CD8-positive, alpha-beta memory T cell (primary cell): ENCODE data around the gene P2RX4. TPM values are rescaled to one million over a fixed set of nuclear protein-coding genes. Genes with fewer than 3 reads are reported as not detected.

Experiments
- CTCF ChIA-PET: fragments of 350-600 bp; sonication (Branson Sonifier 250); formaldehyde crosslinking; loops from one replicate; lab custom pipeline; 2021; ENCODE audit warnings: antibody characterized with exemption; lab: Charles Lee
- POLR2A ChIA-PET: fragments of 350-600 bp; sonication (Branson Sonifier 250); formaldehyde crosslinking; loops from one replicate; lab custom pipeline; 2021; ENCODE audit warnings: antibody characterized with exemption; lab: Charles Lee
- DNase-seq, 5 donors: peaks; one replicate each; pipeline versions ENCODE4 v3.0.0 to v3.0.0-alpha.2; 2020 to 2022; ENCODE audit warnings: mixed read lengths in 1 of 5
- H3K27ac ChIP-seq: one replicate; pipeline ENCODE4 v1.7.0; 2013; ENCODE audit warnings: low read depth, mild to moderate bottlenecking, low read length, moderate library complexity
- H3K27me3 ChIP-seq: 2 replicates; pipeline ENCODE4 v1.7.0; 2013; ENCODE audit warnings: low read length, mild to moderate bottlenecking; ENCODE audit not compliant: insufficient read depth, poor library complexity, severe bottlenecking
- H3K36me3 ChIP-seq: 2 replicates; pipeline ENCODE4 v1.7.0; 2013; ENCODE audit warnings: mild to moderate bottlenecking, low read length, moderate library complexity; ENCODE audit not compliant: insufficient read depth
- H3K4me1 ChIP-seq: 2 replicates; pipeline ENCODE4 v1.7.0; 2013; ENCODE audit warnings: mild to moderate bottlenecking, low read length, moderate library complexity; ENCODE audit not compliant: insufficient read depth
- H3K4me3 ChIP-seq: 2 replicates; pipeline ENCODE4 v1.7.0; 2013; ENCODE audit warnings: mild to moderate bottlenecking, low read length
- H3K9me3 ChIP-seq: 2 replicates; pipeline ENCODE4 v1.7.0; 2013; ENCODE audit warnings: mild to moderate bottlenecking, low read length
- H3K27ac Mint-ChIP-seq, 8 donors: one replicate each; pipeline ENCODE4 v1.8.0; 2020 to 2021; ENCODE audit warnings: mixed read lengths in 8 of 8, mild to moderate bottlenecking in 6 of 8, inconsistent platforms in 3 of 8, moderate library complexity in 3 of 8
- H3K27me3 Mint-ChIP-seq, 2 donors: one replicate each; pipeline ENCODE4 v1.8.0; 2020 to 2021; ENCODE audit warnings: mixed read lengths in 2 of 2, mild to moderate bottlenecking in 1 of 2, moderate library complexity in 1 of 2
- H3K36me3 Mint-ChIP-seq, 3 donors: one replicate each; pipeline ENCODE4 v1.8.0; 2020 to 2021; ENCODE audit warnings: mixed read lengths in 3 of 3, inconsistent platforms in 1 of 3, mild to moderate bottlenecking in 1 of 3
- H3K4me1 Mint-ChIP-seq, 3 donors: one replicate each; pipeline ENCODE4 v1.8.0; 2020 to 2021; ENCODE audit warnings: mixed read lengths in 3 of 3, inconsistent platforms in 1 of 3, mild to moderate bottlenecking in 1 of 3
- H3K4me3 Mint-ChIP-seq, 7 donors: one replicate each; pipeline ENCODE4 v1.8.0; 2020 to 2021; ENCODE audit warnings: mixed read lengths in 7 of 7, mild to moderate bottlenecking in 6 of 7, moderate library complexity in 4 of 7, inconsistent platforms in 2 of 7
- H3K9me3 Mint-ChIP-seq, 5 donors: one replicate each; pipeline ENCODE4 v1.8.0; 2020 to 2022; ENCODE audit warnings: mixed read lengths in 5 of 5, mild to moderate bottlenecking in 3 of 5, moderate library complexity in 2 of 5, inconsistent platforms in 1 of 5
- polyA plus RNA-seq: library from polyadenylated mRNA; unstranded; fragments of 300-500 nt; fragmentation: Illumina TruSeq; gene quantifications from one replicate; pipeline ENCODE4 v1.2.3, GENCODE V29; 2021
- total RNA-seq, 2 experiments: library from RNA; stranded (reverse); gene quantifications; one replicate each; pipeline ENCODE4 v1.2.3, GENCODE V29; 2021

The P2RX4 gene
- total and polyA plus RNA-seq, 3 experiments from 2014 or later, result 27.0 to 40.3 (median 39.2) TPM

DNA sequence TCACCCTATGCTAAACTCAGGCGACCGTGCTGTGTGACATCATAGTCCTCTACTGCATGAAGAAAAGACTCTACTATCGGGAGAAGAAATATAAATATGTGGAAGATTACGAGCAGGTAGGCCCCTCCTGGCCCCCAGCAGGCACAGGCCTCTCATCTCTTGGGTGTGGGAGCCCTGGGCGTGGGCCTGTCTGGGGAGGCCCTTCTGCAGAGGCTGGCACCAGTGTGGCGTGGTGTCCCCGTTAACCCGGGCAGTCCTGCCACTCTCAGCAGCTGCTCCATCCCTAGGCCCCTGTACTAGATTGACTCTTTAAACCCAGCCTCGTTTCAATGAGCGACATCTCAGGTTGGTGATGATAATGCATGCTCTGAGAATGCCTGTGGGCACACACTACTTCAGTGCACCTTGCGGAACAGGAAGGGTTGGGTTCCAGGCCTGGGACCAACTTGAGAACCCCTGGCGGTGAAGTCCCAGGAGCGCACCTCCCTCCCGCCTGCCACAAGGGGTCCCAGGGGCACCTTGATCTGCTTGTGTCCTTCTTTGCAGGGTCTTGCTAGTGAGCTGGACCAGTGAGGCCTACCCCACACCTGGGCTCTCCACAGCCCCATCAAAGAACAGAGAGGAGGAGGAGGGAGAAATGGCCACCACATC lies 23.2 kb downstream of the P2RX4 start:
- ChIA-PET CTCF (no interaction called here), POLR2A (no interaction called here)
- Mint-ChIP-seq H3K36me3 (peaks cover 0 to 73% (median 7%) of the 10 kb centered on the region in 3 donors), H3K27me3 (no peaks in the 10 kb centered on the region), H3K9me3 (no peaks in the 10 kb centered on the region), H3K4me3 (peak overlapping the region in 1 of 7 donors; percentile 19), H3K4me1 (peaks cover 10 to 18% (median 10%) of the 10 kb centered on the region in 3 donors), H3K27ac (peak overlapping the region in 3 of 8 donors; percentile 4 to 19 (median 13))
- no peaks in the 10 kb centered on the region for H3K27me3 ChIP-seq
- H3K4me1 ChIP-seq, result no peaks in the 10 kb centered on the region
- no peak overlapping the region for H3K27ac ChIP-seq
- no peaks in the 10 kb centered on the region for H3K9me3 ChIP-seq
- no peak for DNase-seq
- peaks cover 18% of the 10 kb centered on the region for H3K36me3 ChIP-seq
- no peak overlapping the region for H3K4me3 ChIP-seq

DNA sequence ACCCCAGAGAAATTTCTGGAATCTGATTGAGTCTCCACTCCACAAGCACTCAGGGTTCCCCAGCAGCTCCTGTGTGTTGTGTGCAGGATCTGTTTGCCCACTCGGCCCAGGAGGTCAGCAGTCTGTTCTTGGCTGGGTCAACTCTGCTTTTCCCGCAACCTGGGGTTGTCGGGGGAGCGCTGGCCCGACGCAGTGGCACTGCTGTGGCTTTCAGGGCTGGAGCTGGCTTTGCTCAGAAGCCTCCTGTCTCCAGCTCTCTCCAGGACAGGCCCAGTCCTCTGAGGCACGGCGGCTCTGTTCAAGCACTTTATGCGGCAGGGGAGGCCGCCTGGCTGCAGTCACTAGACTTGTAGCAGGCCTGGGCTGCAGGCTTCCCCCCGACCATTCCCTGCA lies 23.7 kb downstream of the P2RX4 start:
- H3K27me3 ChIP-seq, result no peaks in the 10 kb centered on the region
- peaks cover 1% of the 10 kb centered on the region for H3K4me1 ChIP-seq
- no peak for DNase-seq
- POLR2A ChIA-PET, result no interaction called here
- Mint-ChIP-seq H3K4me3 (no peak overlapping the region), H3K27ac (no peak overlapping the region), H3K27me3 (no peaks in the 10 kb centered on the region), H3K36me3 (peaks cover 0 to 70% (median 7%) of the 10 kb centered on the region in 3 donors), H3K4me1 (peaks cover 10 to 22% (median 11%) of the 10 kb centered on the region in 3 donors), H3K9me3 (no peaks in the 10 kb centered on the region)
- no peak overlapping the region for H3K27ac ChIP-seq
- no peak overlapping the region for H3K4me3 ChIP-seq
- no peaks in the 10 kb centered on the region for H3K9me3 ChIP-seq
- CTCF ChIA-PET, result no interaction called here
- peaks cover 16% of the 10 kb centered on the region for H3K36me3 ChIP-seq

DNA sequence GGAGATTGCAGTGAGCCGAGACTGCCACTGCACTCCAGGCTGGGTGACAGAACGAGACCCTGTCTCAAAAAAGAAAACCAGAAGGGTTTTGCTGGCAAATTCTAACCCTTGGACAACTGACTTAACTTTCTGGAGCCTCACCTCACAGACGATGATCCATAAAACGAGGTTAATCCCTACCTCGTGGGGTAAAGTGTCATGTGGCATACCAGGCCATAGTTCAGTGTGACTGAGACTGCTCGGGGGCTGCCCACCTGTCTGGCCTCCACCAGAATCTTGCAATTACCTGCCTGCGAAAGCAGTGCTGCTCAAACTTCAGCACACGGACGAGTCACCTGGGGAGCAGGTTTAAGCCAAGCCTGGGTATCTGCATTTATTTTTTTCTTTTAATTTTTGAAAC lies 26.8 kb downstream of the P2RX4 start:
- Mint-ChIP-seq H3K27ac (peak overlapping the region in 5 of 8 donors; percentile 32 to 78 (median 61)), H3K4me3 (no peak overlapping the region), H3K9me3 (no peaks in the 10 kb centered on the region), H3K27me3 (no peaks in the 10 kb centered on the region), H3K36me3 (peaks cover 0 to 50% (median 7%) of the 10 kb centered on the region in 3 donors), H3K4me1 (peaks cover 31 to 43% (median 32%) of the 10 kb centered on the region in 3 donors)
- DNase-seq, result no peak
- H3K36me3 ChIP-seq, result peaks cover 8% of the 10 kb centered on the region
- H3K27me3 ChIP-seq, result no peaks in the 10 kb centered on the region
- ChIA-PET POLR2A (no interaction called here), CTCF (no interaction called here)
- H3K4me3 ChIP-seq, result no peak overlapping the region
- H3K27ac ChIP-seq, result no peak overlapping the region
- no peaks in the 10 kb centered on the region for H3K9me3 ChIP-seq
- H3K4me1 ChIP-seq, result peaks cover 30% of the 10 kb centered on the region

DNA sequence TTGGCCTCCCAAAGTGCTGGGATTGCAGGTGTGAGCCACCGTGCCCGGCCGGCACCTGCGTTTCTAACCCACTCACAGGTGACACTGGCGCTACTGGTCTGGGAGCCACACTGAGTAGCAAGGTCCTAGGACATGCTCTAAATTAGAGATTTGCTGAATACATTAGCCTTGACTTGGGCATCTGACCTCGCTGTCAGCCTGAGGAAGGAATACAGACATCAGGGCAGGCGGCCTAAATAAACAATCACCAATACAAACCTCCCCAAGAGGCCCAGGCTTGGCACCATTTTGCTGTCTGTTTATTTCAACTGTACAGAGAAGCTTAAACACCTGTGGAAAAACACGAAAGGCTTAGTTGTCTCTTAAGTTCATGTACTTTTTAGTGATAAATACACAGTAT lies 27.5 kb downstream of the P2RX4 start:
- H3K27ac ChIP-seq, result no peak overlapping the region
- no peaks in the 10 kb centered on the region for H3K9me3 ChIP-seq
- H3K4me3 ChIP-seq, result no peak overlapping the region
- peaks cover 7% of the 10 kb centered on the region for H3K36me3 ChIP-seq
- H3K4me1 ChIP-seq, result peaks cover 36% of the 10 kb centered on the region
- H3K4me3 Mint-ChIP-seq, result no peak overlapping the region
- H3K27ac Mint-ChIP-seq, result peak overlapping the region in 7 of 8 donors; percentile 53 to 100 (median 98)
- H3K36me3 Mint-ChIP-seq, result peaks cover 0 to 44% (median 7%) of the 10 kb centered on the region in 3 donors
- H3K4me1 Mint-ChIP-seq, result peaks cover 31 to 46% (median 33%) of the 10 kb centered on the region in 3 donors
- ChIA-PET POLR2A (no interaction called here), CTCF (no interaction called here)
- H3K27me3 ChIP-seq, result no peaks in the 10 kb centered on the region
- H3K9me3 Mint-ChIP-seq, result no peaks in the 10 kb centered on the region
- no peaks in the 10 kb centered on the region for H3K27me3 Mint-ChIP-seq
- no peak for DNase-seq

DNA sequence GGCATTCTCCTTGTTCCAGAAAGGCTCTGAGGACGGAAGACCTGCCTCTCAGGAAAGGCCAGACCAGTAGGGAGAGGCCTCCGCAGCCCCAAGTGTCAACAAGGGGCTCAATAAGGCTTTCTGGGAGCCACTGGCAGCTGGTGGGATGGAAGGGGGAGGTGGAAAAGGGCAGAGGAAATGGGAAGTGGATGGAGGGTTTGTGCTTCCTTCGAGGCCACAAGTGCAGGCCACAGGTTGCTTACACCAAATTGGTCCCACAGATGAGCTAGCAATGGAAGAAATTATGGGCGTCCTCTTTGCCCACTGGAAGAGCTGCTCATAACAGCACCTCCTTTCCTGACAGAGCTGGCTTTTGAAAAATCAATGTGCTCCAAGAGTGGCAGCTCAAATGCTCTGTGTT lies 28.2 kb downstream of the P2RX4 start:
- H3K4me3 ChIP-seq, result no peak overlapping the region
- H3K4me1 Mint-ChIP-seq, result peaks cover 31 to 46% (median 33%) of the 10 kb centered on the region in 3 donors
- no peak overlapping the region for H3K27ac ChIP-seq
- POLR2A ChIA-PET, result interaction anchor here (3.9 kb wide), 1 partner anchor 14 kb away, joined by 14 read pairs; no protein-coding TSS in a partner anchor
- H3K27me3 ChIP-seq, result no peaks in the 10 kb centered on the region
- DNase-seq, result no peak
- H3K9me3 ChIP-seq, result no peaks in the 10 kb centered on the region
- H3K27me3 Mint-ChIP-seq, result no peaks in the 10 kb centered on the region
- peaks cover 37% of the 10 kb centered on the region for H3K4me1 ChIP-seq
- H3K36me3 ChIP-seq, result peaks cover under 1% of the 10 kb centered on the region
- H3K27ac Mint-ChIP-seq, result peak overlapping the region; percentile 53 to 100 (median 98)
- H3K36me3 Mint-ChIP-seq, result peaks cover 0 to 37% (median 5%) of the 10 kb centered on the region in 3 donors
- CTCF ChIA-PET, result interaction anchor here (1.0 to 2.1 kb wide), 3 partner anchors 14 to 266 kb away, joined by 3 to 12 read pairs (median 4); no protein-coding TSS in a partner anchor
- no peaks in the 10 kb centered on the region for H3K9me3 Mint-ChIP-seq
- no peak overlapping the region for H3K4me3 Mint-ChIP-seq

DNA sequence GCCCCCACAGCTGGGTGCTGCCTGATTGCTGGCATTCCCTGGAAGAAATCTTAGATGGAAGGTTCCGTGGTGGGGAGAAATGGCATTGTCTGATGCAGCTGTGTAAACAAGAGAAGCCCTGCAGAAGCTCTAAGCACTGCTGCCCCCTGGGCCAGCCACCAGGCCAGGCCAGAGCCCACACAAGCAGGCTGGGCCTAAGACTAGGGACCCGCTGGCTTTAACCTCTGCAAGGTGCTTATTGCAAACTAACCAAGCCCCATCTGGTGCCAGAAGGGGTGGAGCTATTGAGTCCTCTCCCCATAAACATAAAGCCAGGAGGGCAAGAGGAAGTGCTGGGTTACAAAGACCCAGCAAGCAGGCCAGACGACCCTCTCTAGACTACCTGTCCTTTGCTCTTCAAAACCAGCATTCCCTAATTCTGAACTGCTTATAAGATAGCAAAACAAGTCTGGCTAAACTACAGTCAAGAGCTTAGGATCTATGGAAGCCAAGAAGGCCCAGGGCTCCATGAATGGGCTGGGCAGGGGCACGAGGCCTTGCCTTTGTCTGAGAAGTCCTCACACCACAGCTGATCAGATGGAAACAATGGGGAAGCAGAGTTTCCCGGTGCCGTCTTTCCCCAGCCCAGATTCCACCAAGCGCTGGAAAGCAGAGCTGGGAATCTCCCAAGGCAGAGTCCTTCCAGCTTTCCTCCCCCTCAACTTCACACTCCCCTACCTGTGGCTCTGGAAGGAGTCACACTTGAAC lies 28.8 kb downstream of the P2RX4 start:
- DNase-seq, result peak in 1 of 5 donors; percentile 15
- Mint-ChIP-seq H3K27me3 (no peaks in the 10 kb centered on the region), H3K4me3 (peak overlapping the region in 2 of 7 donors; percentile 19 to 88), H3K4me1 (peaks cover 31 to 52% (median 35%) of the 10 kb centered on the region in 3 donors), H3K9me3 (no peaks in the 10 kb centered on the region), H3K27ac (peak overlapping the region; percentile 98 to 100 (median 99)), H3K36me3 (peaks cover 0 to 36% (median 7%) of the 10 kb centered on the region in 3 donors)
- Histone ChIP-seq H3K27ac (peak overlapping the region; percentile 28), H3K36me3 (no peaks in the 10 kb centered on the region), H3K4me3 (peak overlapping the region; percentile 13), H3K9me3 (no peaks in the 10 kb centered on the region), H3K4me1 (peaks cover 37% of the 10 kb centered on the region), H3K27me3 (no peaks in the 10 kb centered on the region)
- CTCF ChIA-PET, result interaction anchor here (1.0 to 3.4 kb wide), 7 partner anchors 8 to 267 kb away, joined by 3 to 27 read pairs (median 5); no protein-coding TSS in a partner anchor
- POLR2A ChIA-PET, result interaction anchor here (0.6 to 3.9 kb wide), 2 partner anchors 15 to 28 kb away, joined by 3 to 14 read pairs; no protein-coding TSS in a partner anchor

DNA sequence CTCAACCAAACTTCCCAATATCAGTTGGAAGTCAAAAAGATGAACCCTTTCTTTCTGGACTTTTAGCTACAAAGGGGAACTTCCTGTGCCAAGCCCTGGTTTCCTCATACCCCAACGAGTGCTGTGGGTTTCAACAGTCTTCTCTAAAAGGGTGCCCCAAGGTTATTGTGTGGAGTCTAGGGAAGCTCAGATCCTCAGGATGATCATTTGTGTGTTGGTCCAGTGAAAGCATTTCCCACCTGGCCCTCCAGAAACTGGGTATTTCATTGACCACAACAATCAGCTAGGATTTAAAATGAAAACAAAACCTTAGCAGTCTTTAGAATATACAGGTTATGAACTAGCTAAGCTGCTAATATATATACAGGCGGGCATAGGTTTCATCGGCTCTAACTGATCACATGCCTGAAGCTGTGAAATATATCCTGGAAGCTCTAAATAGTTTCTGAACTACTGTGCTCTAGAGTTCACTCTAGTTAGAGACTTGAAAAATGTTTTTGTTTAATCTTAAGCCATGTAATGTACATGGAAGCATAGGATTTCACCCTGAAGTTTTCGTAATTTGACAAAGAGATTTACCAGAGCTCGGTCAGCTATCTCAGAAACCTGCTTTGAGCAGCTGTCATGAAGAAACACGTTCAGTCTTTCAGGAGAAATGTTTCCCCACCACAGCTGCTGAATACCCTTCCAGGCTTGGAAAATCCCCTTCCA lies 29.6 kb downstream of the P2RX4 start:
- H3K4me3 Mint-ChIP-seq, result peak overlapping the region; percentile 55 to 96 (median 88)
- H3K4me1 Mint-ChIP-seq, result peaks cover 31 to 52% (median 35%) of the 10 kb centered on the region in 3 donors
- ChIA-PET POLR2A (interaction anchor here (0.6 to 3.9 kb wide), 3 partner anchors 12 to 29 kb away, joined by 3 to 14 read pairs (median 3); no protein-coding TSS in a partner anchor), CTCF (interaction anchor here (1.0 to 3.4 kb wide), 7 partner anchors 9 to 179 kb away, joined by 3 to 27 read pairs (median 5); no protein-coding TSS in a partner anchor)
- no peaks in the 10 kb centered on the region for H3K9me3 Mint-ChIP-seq
- no peaks in the 10 kb centered on the region for H3K27me3 ChIP-seq
- peak overlapping the region; percentile 49 for H3K27ac ChIP-seq
- peak overlapping the region; percentile 13 for H3K4me3 ChIP-seq
- H3K27ac Mint-ChIP-seq, result peak overlapping the region; percentile 98 to 100 (median 99)
- H3K9me3 ChIP-seq, result no peaks in the 10 kb centered on the region
- peak in 1 of 5 donors; percentile 32 for DNase-seq
- no peaks in the 10 kb centered on the region for H3K27me3 Mint-ChIP-seq
- peaks cover 37% of the 10 kb centered on the region for H3K4me1 ChIP-seq
- H3K36me3 ChIP-seq, result no peaks in the 10 kb centered on the region
- peaks cover 0 to 32% (median 5%) of the 10 kb centered on the region in 3 donors for H3K36me3 Mint-ChIP-seq
